Left kidney (tissue), 8 donors: ENCODE results near the gene CDKL1. TPM values are rescaled to one million over a fixed set of nuclear protein-coding genes. Genes with fewer than 3 reads are reported as not detected.

Experiments
- DNase-seq: peaks from one replicate; pipeline ENCODE4 v3.0.0-alpha.2; 2013
- long read RNA-seq, 8 donors: transcript quantifications; one replicate each; lab custom pipeline, GENCODE V29; 2026
- polyA plus RNA-seq: library from polyadenylated mRNA; unstranded; fragments of 120-200 nt; gene quantifications from one replicate; pipeline ENCODE4 v1.2.1, GENCODE V29; 2013; ENCODE audit not compliant: insufficient read length

The CDKL1 gene
- polyA plus RNA-seq, result 8.6 TPM
- long read RNA-seq, donor 1, partial matches to known transcripts, result 0 of 2 reads
- long read RNA-seq, donor 1, other reads (novel, unspliced or antisense), result 0 of 2 reads
- long read RNA-seq, donor 2, partial matches to known transcripts, result 0 of 1 reads
- long read RNA-seq, donor 2, other reads (novel, unspliced or antisense), result 0 of 1 reads
- long read RNA-seq, donor 3, result 0 reads
- long read RNA-seq, donor 4, result 0 reads
- long read RNA-seq, donor 5, result 0 reads
- long read RNA-seq, donor 6, partial matches to known transcripts, result 0 of 2 reads
- long read RNA-seq, donor 6, other reads (novel, unspliced or antisense), result 0 of 2 reads
- long read RNA-seq, donor 7, partial matches to known transcripts, result 0 of 1 reads
- long read RNA-seq, donor 7, other reads (novel, unspliced or antisense), result 0 of 1 reads
- long read RNA-seq, donor 8, result 0 reads

- peak; percentile 60 for DNase-seq
These were observed at the start of gene CDKL1 for GRCh38 chr14:50396631-50397389. TSS of gene CDKL1 (minus strand) at chr14:50396881. CDS start at chr14:50395868, 1,013 bp downstream.

DNA sequence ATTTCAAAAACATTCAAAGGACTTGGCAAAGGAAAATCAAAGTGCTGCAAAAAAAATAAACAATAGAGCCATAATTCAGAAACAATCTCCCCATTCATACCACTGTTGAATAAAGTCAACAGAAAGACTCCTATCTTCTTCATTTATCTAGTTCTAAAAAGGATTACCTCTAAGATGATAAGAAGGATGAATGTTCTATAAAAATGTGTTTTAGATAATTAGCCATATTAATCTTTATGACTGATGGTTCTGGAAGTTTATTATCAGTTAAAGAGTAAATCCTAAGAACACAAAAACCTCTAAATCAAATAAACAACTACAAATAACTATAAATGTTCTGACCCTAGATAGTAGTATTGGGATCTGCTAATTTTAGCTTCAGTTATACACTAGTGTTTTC is 37.8 kb upstream of the CDKL1 start:
- no peak for DNase-seq

DNA sequence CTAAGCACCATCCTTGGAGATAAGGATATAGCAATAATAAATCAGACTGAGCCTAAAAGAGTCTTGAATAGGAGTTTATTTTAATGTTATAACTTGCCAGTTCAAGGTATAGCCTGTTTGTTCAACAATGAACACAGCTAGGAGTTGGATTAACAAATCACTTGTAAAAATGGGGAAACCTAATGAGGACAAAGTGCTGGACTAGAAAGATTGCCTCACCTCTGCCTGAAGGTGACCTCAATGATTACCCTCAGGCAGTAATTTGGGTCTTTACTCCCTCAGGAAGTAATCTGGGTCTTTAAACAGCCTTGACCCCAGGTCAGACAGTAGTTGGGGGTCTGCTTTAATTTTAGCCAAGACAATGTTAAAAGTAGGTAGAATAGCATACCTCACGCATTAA is 35.5 kb upstream of the CDKL1 start:
- no peak for DNase-seq

- DNase-seq, result peak; percentile 24
These were observed 29.1 kb upstream of the CDKL1 start for GRCh38 chr14:50425816-50426215.

DNA sequence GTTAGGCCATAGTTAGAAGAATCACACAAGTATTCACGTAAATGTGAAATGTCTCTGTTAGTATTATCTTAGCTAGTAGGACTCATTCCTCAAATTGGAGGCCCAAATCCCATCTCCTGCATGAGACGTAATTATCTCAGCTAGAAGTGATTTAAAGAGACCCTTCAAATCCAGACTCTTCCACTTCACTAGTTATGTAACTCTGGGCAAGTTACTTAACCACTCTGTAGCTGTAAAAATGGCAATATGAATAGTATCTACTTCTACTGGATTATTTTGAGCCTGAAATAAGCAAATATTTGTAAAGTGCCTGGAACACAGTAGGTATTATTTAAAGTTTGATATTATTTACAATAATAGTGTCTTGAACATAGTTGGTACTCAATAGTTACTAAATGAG is 28.4 kb upstream of the CDKL1 start:
- no peak for DNase-seq

GRCh38 chr14:50423529-50423928 is 26.8 kb upstream of the CDKL1 start:
- no peak for DNase-seq

GRCh38 chr14:50421499-50421898 is 24.8 kb upstream of the CDKL1 start:
- no peak for DNase-seq

DNA sequence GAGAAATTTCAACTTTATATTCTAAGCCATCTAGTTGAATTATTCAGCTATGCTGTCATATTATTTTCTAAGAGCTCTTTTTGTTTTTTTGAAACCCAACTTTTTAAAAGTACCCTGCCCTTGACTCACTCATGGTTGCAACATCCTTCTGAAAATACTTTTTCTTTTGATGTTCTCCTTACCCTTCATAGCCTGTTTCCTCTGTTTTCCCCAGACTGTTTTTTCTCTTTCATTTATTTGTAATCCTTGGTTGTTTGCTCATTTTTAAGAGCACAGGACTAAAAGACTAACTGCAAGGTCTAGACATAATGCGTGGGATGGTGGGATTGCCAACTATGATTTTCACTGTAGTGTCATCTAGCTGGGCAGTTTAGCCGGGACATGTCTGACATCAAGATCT is 21.2 kb upstream of the CDKL1 start:
- no peak for DNase-seq

DNA sequence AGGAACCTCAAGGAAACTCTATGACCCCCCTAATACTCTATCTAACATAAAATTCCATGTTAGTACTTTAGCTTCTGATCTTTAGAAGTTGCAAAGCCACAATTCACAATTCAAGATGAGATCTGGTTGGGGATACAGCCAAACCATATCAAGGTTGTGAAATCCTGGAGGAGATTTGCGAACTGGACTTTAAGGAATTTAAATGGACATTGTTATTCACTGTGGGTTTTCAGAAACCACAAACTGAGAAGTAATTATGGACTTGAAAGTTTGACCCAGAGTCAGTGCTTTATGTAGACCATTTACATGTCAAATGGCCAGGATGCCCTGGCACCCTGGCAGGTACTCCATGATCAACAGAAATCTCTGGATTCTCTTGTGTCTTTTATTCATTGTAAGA is 14.2 kb upstream of the CDKL1 start:
- no peak for DNase-seq

- DNase-seq, result no peak
These were observed 13.4 kb upstream of the CDKL1 start for GRCh38 chr14:50410071-50410470.

- DNase-seq, result no peak
These were observed 10.6 kb upstream of the CDKL1 start for GRCh38 chr14:50407111-50407812.

DNA sequence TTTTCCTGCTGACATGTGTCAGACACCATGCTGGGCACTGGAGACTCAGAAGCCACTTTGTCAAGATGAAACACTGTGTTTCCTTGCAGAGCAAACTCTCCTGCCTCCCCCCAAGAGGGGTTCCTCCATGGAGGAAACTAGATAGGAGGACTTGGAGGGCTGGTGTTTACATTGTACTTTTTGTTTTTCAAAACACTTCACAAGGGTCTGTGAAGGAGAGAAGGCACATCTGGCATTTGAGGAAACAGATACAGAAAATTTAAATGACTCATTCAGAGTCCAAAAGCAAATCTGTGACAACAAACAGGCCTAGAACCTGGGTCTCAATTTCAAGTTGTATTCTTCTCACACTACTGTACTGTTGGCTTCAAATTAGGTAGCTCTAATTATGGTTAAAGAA is 6.7 kb upstream of the CDKL1 start:
- no peak for DNase-seq

DNA sequence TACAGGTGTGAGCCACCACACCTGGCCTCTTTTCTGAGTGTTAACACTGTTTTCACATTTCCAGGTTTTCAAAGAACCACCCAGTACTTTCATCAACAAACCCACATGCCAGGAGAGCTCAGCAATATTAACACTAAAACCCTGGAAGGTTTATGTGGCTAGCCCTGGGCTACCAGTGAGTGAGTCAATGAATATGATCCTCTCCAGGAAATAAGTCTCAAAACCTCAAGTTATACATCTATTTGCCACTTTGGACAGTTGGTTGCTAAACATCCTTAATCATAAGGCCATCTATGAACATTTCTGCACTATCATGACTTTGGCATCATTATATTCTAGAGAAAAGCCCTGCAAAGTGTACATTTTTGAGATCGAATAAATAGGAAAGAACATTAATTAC is 6.3 kb upstream of the CDKL1 start:
- no peak for DNase-seq

- no peak for DNase-seq
These were observed 3.8 kb upstream of the CDKL1 start for GRCh38 chr14:50400461-50400860.

GRCh38 chr14:50399251-50400032 is 2.8 kb upstream of the CDKL1 start:
- no peak for DNase-seq

GRCh38 chr14:50398189-50398580 is 1.5 kb upstream of the CDKL1 start:
- DNase-seq, result no peak

- no peak for DNase-seq
These were observed 908 bp upstream of the CDKL1 start for GRCh38 chr14:50397390-50398188.

- no peak for DNase-seq
These were observed 1.2 kb downstream of the CDKL1 start for GRCh38 chr14:50395448-50395847.

- DNase-seq, result no peak
These were observed 2.0 kb downstream of the CDKL1 start for GRCh38 chr14:50394713-50395112.

DNA sequence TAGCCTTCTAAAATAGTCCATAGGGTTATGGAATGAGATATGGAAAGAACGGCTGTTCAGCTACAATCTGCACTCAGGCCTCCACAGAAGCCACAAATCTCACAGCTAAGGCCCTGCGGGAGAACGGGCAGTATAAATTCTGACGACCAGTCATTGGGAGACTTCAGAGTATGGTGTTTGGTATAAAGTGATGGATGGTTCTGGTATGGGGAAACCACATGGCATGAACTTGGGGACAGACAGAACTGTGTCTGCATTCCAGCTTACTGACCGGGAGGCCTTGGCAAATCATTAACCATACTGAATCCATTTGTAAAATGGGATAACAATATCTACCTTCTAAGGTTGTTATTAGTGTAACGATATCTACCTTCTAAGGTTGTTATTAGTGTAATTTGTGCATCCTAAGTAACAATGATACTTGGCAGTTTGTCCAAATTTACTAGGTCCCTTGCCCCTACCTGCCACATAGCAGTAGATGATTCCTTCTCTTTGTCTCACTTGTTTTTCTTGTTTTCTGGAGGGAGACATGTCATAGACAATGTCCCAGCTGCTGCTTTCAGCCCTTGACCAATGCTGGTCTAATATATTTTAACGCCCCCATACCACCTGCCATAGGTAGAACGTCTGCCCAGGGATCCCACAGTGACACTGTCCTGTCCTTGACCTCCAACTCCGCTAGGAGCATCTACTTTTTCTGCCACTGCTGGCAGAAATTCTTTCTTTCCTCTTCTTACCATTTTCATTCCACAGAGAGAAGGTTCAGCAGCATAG is 6.8 kb downstream of the CDKL1 start:
- DNase-seq, result no peak
